ENCODE results near the gene CDH4. TPM values are rescaled to one million over a fixed set of nuclear protein-coding genes. Genes with fewer than 3 reads are reported as not detected.

The CDH4 gene
- total and polyA plus RNA-seq, 2 of the 13 experiments (the other 11 are each of a cell fraction or from before 2014, with no cell fraction given): not detected

GRCh38 chr20:61608275-61609085, 356.4 kb downstream of the CDH4 start (continued):
- TF ChIP-seq ZNF83 (CRISPR knock-in tag; IDR thresholded peaks at IDR 0.05; ENCODE audit: borderline replicate concordance) (0 out of 2 replicates have a peak, but pooled peaks have one; percentile 63), BORCS8-MEF2B (CRISPR knock-in tag; IDR thresholded peaks at IDR 0.05) (peak; percentile 71; the same call in 1 of the 2 replicates), AHR (CRISPR knock-in tag; IDR thresholded peaks at IDR 0.05) (0 out of 2 replicates have a peak, but pooled peaks have one; percentile 6), ZNF841 (CRISPR knock-in tag; IDR thresholded peaks at IDR 0.05; ENCODE audit: borderline replicate concordance) (no peak), BHLHE40 (IDR thresholded peaks at IDR 0.05; ENCODE audit: low read length) (peak; percentile 79), HDAC2 (CRISPR knock-in tag; IDR thresholded peaks at IDR 0.05) (peak; percentile 40; the same call in 1 of the 2 replicates), MIER2 (CRISPR knock-in tag; IDR thresholded peaks at IDR 0.05) (peak; percentile 97), ZNF607 (CRISPR knock-in tag; IDR thresholded peaks at IDR 0.05; ENCODE audit: borderline replicate concordance) (peak; percentile 61; the same call in 1 of the 2 replicates), ZMAT3 (CRISPR knock-in tag; conservative IDR thresholded peaks at IDR 0.05) (peak; percentile 68; the same call in 1 of the 2 replicates), ZBTB20 (CRISPR knock-in tag; IDR thresholded peaks at IDR 0.05; ENCODE audit: borderline replicate concordance, low read depth) (peak; percentile 81; the same call in 1 of the 2 replicates)

GRCh38 chr20:61609461-61609860, 357.4 kb downstream of the CDH4 start:
- no TSS peak for BruUV-seq (replicated peaks)
- Histone ChIP-seq H3K36me3 (replicated peaks in 1 of 2; ENCODE audit: control insufficient read depth in 1 of 2, insufficient read depth in 2 of 2, low read length in 2 of 2) (no peaks in the 10 kb centered on the region), H2AFZ (ENCODE audit: low read length) (no peak overlapping the region), H3K9ac (ENCODE audit: insufficient read depth, low read depth, low read length) (no peak overlapping the region), H3K27ac (ENCODE audit: extremely low read length, insufficient read depth, low read length) (no peak overlapping the region), H3K79me2 (ENCODE audit: insufficient read depth, low read length) (no peaks in the 10 kb centered on the region), H3K4me1 (ENCODE audit: insufficient read depth, low read length) (no peaks in the 10 kb centered on the region), H4K20me1 (ENCODE audit: insufficient read depth, low read length) (peaks cover 3% of the 10 kb centered on the region; the same call in 1 of the 2 replicates), H3K4me2 (ENCODE audit: low read depth, low read length) (no peak overlapping the region), H3K9me3 (ENCODE audit: low read length) (no peaks in the 10 kb centered on the region), H3K4me3 (replicated peaks in 1 of 3; ENCODE audit: insufficient read depth in 1 of 3, low read depth in 2 of 3, low read length in 3 of 3) (no peak overlapping the region), H3K27me3 (ENCODE audit: control insufficient read depth in 1 of 2, insufficient read depth in 2 of 2, low read length in 2 of 2) (peaks cover 0 to 22% of the 10 kb centered on the region in 2 experiments; a peak in 3 of 5 replicates)
- intact Hi-C loops (cut with micrococcal nuclease; ENCODE audit: unreplicated experiment): no loop called here
- ChIA-PET POLR2A (no interaction called here), CTCF (ENCODE audit: low intra/inter-chr PET ratio, low total read pairs) (no interaction called here)
- in situ Hi-C loops (cut with HindIII; ENCODE audit: extremely low pct_ligation_motif_present, low pct_unique_long_range_greater_than_20kb): no loop called here
- WGBS (ENCODE audit: low lambda C conversion rate): 13% methylated on average over 9 of the region's 9 CpGs
- no peak for FAIRE-seq
- TF ChIP-seq CEBPZ (IDR thresholded peaks at IDR 0.05; ENCODE audit: low read length): no peak
- TF ChIP-seq NFE2L1 (CRISPR knock-in tag; IDR thresholded peaks at IDR 0.05; ENCODE audit: borderline replicate concordance): no peak
- no peak for TF ChIP-seq TAF15 (IDR thresholded peaks at IDR 0.05; ENCODE audit: low read depth, low read length, poor library complexity, severe bottlenecking)
- TF ChIP-seq MNT (IDR thresholded peaks at IDR 0.05): peak; percentile 91
- ATAC-seq: no peak
- DNase-seq (ENCODE audit: low spot score): no peak

Data from HepG2 (cell line).